GM18511 (cell line): ENCODE measurements around the gene TFE3.

Experiments used
- ATAC-seq: cut with Tn5 transposase; IDR thresholded peaks from one replicate; pipeline ENCODE4 v1.9.1; 2021; ENCODE audit warnings: mild to moderate bottlenecking, moderate library complexity; ENCODE audit not compliant: unreplicated experiment

Gene TFE3

DNA sequence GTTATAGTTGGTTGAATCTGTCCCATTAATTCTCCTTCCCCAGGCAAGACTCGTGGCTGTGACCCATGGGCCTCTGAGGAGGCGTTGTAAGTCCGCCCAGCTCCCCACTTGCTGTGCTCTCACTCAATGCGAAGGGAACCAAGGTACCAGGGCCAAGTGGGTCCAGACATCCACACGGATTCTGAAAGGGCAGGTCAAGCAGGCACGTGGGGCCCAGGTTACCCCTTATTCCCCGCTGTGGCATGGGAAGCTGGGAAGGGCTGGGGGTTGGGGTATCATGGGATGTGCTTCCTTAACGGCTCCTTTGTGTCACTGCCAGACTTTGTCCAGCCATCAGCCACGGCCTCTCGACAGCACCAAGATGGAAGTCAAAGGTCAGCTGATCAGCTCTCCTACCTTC, 18.8 kb upstream of the TFE3 start:
- ATAC-seq: no peak

GRCh38 chrX:49061490-49061889, 18.3 kb upstream of the TFE3 start:
- no peak for ATAC-seq

GRCh38 chrX:49060914-49061313, 17.8 kb upstream of the TFE3 start:
- ATAC-seq: no peak

DNA sequence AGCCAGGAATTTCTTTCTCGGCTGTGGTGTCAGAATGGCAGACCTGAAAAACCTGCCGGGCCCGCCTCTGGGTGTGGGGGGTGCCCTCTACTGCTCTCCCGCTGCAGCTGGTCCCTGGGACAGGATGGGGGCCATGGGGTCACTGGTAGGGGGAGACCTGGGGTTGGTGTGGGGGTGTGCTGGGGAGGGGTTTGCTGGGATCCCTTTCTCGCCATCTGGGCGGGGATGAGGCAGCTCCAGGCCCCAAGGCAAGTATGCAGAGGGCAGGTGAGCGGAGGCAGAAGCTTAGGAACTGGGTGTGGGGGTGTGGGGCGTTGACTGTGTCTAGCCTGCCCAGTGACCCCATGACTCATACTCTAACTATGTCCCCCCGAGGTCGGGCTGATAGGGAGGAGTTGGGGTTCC, 16.5 kb upstream of the TFE3 start:
- ATAC-seq: no peak

DNA sequence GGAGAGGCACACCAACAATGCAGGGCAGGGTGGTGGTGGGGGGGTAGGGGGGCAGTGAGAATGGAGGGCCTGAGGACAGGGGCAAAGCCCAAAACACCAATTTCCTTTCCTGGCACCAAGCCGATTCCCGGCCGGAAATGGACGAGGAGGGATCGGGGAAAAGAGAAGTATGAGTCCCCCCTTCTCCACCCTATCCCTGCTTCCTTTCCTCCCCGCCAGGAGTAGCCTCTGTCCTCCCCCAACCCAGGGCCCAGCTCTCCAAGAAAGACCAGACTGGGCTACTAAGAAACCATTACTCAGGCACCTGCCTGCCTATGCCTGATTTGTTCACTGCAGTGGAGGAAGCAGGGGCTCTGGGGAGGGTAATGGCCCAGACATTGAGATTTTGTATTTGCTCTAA, 16.0 kb upstream of the TFE3 start:
- ATAC-seq: no peak

GRCh38 chrX:49058794-49059193, 15.6 kb upstream of the TFE3 start, which contains the start of gene CCDC120:
Gene CCDC120, plus strand, starts transcription at chrX:49058999. Its CDS starts 3,043 bp downstream, at chrX:49062042.
- ATAC-seq: no peak

GRCh38 chrX:49054073-49054762, 11.1 kb upstream of the TFE3 start:
- no peak for ATAC-seq

DNA sequence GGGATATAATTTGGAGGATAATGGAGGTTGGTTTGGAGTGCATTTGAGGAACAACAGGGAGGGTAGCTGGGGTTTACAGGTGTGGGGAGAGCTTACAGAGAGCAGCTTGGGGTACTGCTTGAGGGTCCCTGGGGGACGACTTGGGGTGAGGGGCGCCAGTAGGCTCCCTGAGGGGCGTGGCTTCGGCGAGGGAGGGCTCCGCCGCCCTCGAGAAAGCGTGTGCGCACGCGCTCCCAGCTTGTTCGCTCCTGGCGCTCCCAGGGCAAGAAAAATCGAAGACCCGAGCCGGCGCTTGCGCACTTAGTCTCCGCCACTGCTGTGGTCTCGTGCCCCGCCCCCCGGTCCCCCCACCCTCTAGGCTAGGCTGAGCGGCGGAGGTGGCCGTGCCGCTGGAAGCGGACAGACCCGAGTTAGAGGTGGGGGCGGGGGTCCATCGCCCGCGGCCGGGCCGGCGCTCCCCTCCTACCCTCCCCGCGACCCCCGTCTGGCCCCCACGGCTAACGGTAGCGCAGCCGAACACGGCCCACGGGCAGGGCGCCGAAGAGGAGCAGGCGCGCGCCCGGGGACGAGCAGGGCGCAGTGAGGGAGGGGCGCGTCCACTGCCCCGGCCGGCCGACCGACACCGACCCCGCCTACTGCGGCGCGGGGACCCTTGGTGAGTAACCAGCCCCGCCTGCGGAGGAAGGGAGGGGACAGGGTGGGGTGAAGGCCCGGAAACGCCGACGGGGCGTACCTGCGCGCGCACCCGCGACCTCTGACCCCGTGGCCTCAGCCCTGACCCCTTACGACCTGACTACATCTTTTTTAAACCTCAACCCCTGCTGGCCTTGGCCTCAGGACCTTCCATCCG, 10.3 kb upstream of the TFE3 start:
- ATAC-seq: peak; percentile 62

DNA sequence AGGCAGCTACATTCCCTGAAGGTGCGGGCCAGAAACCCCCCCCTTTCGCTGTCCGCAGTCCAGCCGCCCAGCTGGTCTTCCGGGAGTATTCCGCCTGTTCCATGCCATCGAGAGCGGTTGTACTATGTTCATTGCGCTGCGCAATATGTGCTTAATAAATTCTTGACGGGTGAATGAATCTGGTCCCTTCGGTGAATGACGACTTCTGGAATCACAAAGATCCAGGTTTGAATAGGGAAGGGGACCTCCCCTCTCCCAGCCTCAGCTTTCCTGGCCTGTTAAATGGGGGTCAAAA, 777 bp upstream of the TFE3 start:
- no peak for ATAC-seq

DNA sequence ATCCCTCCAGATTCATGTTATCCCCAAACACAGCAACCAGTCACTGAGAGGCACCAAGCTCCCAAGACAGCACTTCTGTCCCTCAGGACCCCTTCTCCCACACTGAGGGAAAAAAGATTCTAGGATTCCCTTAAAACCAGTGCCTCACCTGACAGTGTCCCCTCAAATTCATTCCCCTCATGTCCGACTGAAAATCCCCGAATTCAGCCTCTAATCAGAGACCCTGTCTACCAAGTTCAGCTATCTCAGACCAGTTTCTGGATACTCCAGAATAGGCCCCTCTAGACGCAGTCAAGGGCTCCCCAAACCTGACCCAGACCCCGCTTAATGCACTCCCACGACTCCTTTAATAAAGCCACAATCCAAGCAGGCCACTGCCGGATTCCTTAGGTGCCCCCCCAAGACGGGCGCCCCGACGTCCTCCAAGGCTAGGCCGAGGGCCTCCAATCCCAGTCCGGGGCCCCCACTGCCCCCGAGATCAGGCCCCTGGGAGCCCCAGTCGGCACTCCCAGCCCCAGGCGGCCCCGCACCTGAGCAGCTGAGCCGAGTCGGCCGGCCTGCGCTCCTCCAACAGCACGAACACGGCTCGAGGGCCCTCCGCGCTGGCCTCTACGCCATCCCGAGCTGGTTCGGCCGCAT, 457 bp downstream of the TFE3 start:
- ATAC-seq: peak; percentile 4

GRCh38 chrX:49041744-49042580, 1.2 kb downstream of the TFE3 start:
- no peak for ATAC-seq

DNA sequence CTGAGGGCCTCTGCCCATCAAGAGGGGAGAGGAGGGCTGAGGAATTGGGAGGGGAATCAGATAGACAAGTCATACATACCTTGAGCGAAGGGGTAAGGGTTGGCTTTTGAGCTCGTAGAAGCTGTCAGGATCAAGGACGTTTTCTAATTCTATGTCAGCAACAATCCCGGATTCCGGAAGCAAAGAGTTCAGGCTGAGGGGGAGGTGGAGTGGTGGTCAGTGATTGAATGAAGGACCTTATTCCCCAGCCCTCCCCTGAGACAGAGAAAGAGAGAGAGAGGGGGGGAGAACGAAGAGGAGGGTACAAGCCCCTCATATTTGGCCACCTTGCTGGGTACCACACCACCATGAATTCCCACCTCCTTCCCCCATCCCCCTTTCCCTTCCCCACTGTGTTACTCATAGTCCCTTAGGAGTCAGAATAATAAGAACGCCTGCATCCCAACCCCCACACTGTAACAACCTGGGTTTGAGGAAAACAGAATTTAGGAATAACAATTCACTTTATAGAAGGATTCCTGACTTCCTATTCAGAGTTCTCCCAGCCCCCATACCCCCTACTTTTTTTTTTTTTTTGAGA, 2.7 kb downstream of the TFE3 start:
- no peak for ATAC-seq

- no peak for ATAC-seq
Observed at GRCh38 chrX:49039598-49040375, 3.4 kb downstream of the TFE3 start.

GRCh38 chrX:49037883-49038475, 5.2 kb downstream of the TFE3 start:
- no peak for ATAC-seq

DNA sequence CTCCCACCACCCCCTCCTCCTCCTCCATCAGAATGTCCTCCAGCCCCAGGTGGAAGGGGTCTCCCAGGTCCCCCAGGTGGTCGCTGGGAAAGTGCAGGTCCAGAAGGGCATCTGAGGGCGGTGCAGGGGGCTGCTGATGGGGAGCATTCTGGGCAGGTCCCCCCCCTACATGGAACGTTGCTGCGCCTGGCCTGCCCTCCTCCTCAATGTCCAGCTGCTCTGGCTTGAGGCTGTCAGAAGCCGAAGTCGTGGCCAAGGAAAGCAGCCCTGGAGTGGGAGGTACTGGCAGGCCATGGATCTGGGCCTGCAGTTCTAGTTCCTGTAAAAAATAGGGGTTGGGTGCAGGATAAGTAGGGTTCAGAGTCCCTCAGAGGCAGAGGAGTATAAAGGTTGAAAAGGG, 12.9 kb downstream of the TFE3 start:
- ATAC-seq: no peak

DNA sequence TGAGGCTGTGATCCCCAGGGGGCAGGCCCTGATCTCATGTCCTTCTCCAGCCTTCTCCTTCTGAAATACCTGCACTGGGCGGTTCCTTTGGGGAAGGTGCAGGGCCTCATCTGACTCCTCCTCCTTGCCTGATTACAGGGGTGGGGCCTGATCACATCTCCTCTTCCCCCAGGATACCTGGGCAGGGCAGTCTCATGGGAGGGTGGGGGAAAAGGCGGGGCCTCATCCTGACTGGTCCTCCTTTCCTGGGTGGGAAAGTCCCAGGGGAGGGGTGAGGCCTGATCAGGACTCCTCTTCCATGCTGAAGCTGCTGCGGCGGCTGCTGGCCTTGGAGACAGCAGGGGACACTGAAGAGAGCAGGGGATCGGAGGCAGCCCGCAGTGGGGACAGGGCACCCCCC, 13.3 kb downstream of the TFE3 start:
- ATAC-seq: no peak

- no peak for ATAC-seq
Observed at GRCh38 chrX:49019599-49020249, 23.4 kb downstream of the TFE3 start.

GRCh38 chrX:49019050-49019449, 24.1 kb downstream of the TFE3 start:
- ATAC-seq: no peak

DNA sequence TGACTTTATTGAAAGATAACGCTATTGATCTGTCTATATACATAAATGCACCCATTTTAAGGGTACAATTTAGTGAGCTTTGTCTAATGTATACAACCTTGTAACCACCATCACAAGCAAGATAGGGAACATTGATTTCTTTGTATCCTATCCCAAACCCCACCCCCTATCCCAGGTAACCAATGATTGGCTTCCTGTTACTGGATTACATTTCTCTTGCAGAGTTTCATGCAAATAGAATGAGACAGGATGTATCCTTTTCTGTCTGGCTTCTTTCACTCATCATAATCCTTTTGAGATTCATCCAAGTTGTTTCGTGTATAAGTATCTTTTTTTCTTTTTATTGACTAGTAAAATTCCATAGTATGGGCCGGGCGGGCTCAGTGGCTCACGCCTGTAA, 39.5 kb downstream of the TFE3 start:
- ATAC-seq: no peak
